HG02938 (cell line): ENCODE measurements around the gene CCDC28B.
"Not testable (repeated sequence)": the region's sequence is repeated elsewhere in the genome, so short reads cannot be mapped to it uniquely, and the experiment has no call there.

Experiments used
- ATAC-seq: cut with Tn5 transposase; IDR thresholded peaks from one replicate; pipeline ENCODE4 v1.9.1; 2021; ENCODE audit warnings: mild to moderate bottlenecking, moderate library complexity; ENCODE audit not compliant: unreplicated experiment

Gene CCDC28B

DNA sequence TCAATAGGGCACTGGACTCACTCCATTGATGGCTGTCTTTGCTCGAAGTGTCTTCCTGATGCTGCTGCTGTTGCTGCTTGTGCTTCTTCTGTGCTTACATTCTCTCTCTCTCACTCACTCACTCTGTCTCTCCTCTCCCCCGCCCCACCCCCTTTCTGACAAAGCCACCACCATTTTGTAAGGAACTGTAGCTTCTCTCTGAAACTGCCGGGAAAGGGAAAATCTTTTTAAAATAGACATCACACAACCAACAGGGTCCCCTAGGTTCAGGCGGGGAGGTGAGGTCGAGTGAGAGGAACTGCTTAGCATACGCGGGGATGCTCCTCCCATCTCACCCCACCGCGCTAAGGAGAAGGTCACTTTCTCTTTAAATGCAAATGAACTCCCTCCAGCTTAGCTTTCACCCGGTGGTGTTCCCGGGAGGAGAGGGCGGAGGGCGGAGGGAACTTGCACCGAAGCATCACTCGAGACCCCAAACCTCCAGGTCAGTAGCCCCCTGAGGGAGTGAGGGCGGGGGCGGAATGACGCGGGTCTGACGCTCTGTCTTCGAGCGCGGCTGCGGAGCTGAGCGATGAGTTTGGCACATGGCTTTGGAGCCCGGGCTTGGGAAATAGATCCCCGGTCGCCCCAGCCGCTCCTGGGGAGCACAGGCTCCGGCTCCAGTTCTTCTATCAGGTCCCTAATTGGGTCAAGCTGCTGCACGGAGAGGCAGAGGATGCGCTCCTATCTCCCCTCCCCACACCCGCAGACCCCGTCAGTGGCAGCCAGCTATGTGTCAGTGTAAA, at the start of gene CCDC28B:
Gene CCDC28B, plus strand, starts transcription at position 370 of the 785 bp plus-strand sequence. CDS start 1,341 bp downstream, outside the sequence.
- no peak for ATAC-seq

- ATAC-seq, result no peak
Measured at GRCh38 chr1:32150847-32151246, 49.5 kb upstream of the CCDC28B start.

GRCh38 chr1:32151319-32151787, 49.0 kb upstream of the CCDC28B start:
- ATAC-seq, result no peak

DNA sequence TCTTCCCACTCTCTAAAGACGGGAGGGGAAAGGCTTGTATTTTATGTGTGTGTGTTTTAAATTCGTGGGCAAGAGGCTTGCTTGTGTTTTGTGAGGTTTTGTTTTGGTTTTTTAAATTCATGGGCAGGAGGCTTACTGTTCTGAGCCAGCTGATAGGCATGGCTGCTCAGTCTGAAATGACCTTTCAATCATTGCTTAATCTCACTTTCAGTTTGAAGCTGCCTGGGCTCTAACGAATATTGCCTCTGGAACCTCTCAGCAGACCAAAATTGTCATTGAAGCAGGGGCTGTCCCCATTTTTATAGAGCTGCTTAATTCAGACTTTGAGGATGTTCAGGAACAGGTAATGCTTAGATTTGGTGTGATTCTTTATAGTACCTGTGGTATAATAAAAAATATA, 41.2 kb upstream of the CCDC28B start:
- ATAC-seq, result no peak

DNA sequence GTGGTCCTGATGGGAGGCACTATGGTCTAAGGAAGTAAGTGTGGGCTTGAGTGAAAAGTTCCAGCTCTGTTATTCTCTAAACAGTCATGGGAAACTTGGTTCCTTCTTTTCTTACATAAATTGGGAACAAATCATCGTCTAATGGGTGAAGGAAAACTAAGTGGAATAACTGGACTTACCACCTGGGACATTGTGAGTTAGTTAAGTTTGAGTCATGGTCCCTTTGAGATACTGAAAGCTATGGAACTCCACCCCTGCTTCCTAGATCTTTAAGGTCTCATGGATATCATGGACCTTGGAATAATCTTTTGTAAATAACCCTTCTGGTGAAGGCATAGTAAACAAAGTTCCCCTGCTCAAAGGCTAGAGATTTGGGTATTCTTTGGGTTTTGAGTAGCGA, 37.0 kb upstream of the CCDC28B start:
- ATAC-seq, result no peak

DNA sequence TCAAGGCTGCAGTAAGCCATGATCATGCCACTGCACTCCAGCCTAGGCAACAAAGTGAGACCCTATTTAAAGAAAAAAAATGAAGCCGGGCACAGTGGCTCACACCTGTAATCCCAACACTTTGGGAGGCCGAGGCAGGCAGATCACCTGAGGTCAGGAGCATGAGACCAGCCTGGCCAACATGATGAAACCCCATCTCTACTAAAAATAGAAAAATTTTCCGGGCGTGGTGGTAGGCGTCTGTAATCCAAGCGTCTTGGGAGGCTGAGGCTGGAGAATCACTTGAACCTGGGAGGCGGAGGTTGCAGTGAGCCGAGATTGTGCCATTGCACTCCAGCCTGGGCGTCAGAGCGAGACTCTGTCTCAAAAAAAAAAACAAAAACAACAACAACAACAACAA, 34.8 kb upstream of the CCDC28B start:
- ATAC-seq, result not testable (repeated sequence)

DNA sequence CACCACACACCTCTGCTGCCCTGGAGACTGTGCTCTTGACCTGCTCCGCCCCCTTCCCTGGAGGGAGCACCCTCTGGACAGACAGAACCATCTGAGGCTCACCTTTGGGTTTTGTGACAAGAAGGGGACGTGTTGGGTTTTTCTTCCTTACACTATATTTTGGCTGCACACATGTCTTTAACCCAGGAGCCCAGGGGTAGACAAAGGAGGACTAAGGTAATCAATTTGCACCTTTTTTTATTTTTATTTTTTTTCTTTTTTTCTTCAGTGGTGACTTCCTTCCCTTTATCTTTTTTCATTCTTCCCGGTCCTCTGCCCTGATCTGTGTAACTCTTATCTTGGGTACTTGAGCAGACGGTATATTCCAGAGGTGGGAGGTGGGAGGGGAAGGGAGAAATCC, 29.4 kb upstream of the CCDC28B start:
- no peak for ATAC-seq

- no peak for ATAC-seq
Measured at GRCh38 chr1:32172621-32173245, 27.7 kb upstream of the CCDC28B start.

DNA sequence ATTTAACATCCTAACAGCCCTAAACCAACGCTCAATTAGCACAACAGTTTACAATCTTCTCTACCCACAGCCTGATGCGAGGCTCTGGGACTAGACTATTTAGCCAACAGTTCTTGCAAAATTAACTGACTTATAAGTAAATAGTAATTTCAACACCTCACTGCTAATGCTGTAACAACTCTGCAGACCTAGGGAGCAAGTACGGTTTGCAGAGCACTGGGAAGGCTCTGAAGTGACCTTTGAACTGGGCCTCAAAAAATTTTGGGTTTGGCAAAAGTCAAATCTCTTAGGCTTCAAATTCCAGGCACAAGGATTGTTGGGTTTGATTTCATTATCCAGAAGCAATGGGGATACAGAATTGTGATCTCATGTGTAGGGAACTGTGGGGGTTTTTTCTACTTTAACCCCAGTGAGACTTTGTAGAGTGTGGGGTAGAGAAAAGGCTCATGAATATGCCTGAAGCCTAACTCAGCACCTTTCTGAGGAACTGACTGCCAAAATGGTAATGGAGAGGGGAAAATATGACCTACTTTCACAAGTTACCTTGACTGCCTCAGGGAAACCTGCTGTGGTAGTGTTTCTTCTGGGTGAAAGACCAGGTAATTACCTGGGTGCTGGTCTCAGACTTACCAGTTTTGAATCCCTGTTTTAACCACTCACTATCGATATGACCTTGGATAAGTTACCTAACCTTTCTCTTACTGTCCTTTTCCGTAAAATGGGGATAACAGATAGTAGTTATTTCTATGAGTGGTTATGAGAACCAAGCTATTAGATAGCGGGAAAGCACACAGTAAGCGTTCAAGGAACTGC, 21.8 kb upstream of the CCDC28B start:
- ATAC-seq, result no peak

DNA sequence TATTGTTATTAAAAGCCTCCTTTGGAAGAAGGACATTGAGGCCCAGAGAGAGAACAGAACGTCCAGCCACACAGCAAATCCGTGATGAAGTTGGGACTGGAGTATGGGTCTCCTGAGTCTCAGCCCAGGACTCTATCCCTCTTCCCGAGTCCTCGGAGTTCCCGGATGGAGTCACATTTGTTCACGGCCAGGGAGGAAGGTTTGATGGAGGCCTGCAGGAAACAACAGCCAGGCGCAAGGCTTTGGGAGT, 21.3 kb upstream of the CCDC28B start:
- no peak for ATAC-seq

DNA sequence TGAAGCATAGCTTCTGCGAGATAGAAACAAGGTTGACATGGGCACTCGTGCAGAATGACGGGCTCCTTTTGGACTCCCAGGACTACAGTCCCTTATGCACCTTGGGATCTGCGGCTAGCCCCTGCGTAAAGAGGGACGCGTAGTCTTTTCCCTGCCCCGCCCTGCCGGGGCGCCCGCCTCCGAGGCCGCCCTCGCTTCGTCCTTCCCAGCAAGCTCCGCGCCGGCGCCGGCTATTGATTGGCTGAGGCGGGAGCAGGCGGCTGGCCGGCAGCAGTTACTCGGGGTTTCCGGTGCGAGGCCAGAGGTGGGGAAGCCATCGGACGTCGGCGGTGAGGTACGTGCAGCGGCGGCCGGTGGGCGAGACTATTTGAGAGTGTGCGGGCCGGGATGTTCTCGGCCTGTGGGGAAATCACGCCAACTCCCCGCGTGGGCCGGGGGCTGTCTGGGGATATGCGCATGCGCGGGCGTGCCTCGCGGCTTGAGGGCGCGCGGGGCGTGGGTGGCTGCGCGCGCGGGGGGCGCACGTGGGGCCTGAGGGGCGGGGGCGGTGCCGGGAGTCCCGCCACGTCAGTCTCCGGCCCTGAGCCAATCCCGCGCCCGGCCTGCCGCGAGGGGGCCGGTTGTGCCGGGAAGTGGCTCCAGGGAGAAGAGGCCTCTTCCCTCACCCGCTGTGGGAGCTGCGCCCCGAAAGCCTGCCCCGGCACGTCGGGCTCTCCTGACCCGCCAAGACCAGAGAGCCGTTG, 20.8 kb upstream of the CCDC28B start, which contains the start of gene TXLNA:
Gene TXLNA, plus strand, starts transcription at position 233 of the 743 bp plus-strand sequence. CDS start 671 bp downstream, outside the sequence.
- ATAC-seq, result peak; percentile 80

DNA sequence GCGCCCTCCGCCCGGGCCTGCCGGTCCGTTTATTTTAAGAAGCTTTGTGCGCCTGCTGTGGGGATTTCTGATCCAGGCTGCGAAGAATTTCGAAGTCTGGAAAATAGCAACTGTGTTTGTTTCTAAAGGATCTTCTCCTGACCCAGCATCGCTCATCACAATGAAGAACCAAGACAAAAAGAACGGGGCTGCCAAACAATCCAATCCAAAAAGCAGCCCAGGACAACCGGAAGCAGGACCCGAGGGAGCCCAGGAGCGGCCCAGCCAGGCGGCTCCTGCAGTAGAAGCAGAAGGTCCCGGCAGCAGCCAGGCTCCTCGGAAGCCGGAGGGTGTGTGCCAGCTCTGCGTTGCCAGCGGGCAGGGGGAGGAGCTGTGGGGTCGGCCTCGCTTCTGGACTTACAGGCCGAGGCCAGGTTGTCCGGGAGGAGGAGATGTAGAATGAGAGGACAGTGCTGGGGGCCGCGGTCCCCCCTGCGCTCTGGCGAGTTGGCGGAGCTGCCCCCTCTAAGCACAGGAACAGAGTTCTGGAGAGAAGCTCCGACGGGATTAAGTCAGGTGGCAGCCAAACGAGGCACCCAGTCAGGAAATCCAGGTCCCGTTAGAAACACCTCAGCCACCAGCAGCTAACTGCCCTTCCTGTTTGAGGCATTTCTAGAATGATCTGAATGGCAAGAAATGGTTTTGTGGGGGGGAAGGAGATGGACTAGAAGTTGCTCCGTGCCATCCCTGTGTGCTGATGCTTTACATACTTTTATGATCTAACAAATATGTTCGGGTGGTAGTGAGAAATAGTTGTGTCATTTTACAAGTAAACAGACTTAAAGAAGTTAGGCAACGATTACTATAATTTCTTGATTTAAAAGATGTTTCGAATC, 20.0 kb upstream of the CCDC28B start:
- no peak for ATAC-seq

DNA sequence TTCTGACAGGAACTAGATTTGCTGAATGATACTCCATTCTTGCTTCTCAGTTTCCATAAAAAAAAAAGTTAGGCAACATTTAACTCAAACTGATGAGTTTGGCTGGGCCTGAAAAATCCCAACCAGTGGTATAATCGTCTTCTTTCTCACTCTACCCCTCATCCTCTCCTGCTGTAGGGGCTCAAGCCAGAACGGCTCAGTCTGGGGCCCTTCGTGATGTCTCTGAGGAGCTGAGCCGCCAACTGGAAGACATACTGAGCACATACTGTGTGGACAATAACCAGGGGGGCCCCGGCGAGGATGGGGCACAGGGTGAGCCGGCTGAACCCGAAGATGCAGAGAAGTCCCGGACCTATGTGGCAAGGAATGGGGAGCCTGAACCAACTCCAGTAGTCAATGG, 19.3 kb upstream of the CCDC28B start:
- ATAC-seq, result no peak

- ATAC-seq, result no peak
Measured at GRCh38 chr1:32181563-32181962, 18.8 kb upstream of the CCDC28B start.

GRCh38 chr1:32182060-32182459, 18.3 kb upstream of the CCDC28B start:
- ATAC-seq, result no peak

DNA sequence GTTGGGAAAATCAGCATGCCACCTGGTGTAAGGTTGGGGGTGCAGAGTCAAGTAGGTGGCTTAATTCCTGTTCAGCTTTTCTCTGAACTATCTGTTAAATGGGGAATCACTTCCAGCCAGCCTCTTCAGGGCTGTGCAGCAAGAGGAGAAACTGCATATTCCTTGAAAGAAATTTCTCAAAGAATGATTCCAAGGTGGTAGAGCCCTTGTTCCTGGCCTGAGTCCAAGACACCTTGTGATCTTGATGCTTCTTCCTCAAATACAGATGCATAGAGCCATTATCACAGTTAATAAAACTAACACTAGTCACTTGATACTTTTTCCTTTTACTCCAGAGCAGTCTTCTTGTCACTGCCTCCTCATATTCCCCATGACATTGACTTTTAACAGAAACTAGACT, 15.7 kb upstream of the CCDC28B start:
- ATAC-seq, result no peak

DNA sequence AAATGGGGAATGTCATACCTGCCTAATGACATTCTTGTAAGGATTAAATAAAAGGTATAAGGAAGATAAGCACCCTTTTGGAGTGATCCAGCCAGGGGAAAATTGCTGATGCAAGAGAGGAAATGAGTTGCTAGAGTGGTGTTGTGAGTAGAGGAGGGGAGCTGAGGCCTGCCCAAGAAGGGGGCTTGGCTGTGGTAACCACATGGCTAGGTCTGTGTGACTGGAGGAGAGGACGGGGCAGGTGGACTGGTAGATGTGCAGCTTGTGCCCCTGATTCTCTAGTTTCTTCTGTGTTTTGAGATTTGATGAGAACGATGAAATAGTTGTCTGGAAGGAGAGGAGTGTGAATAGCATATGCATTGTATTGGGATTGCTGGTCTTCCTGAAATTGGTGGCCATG, 14.3 kb upstream of the CCDC28B start:
- ATAC-seq, result no peak

GRCh38 chr1:32186491-32186890, 13.9 kb upstream of the CCDC28B start:
- no peak for ATAC-seq

GRCh38 chr1:32187850-32188249, 12.5 kb upstream of the CCDC28B start:
- ATAC-seq, result no peak
